GM12872 (cell line): ENCODE results near the gene PARD3.

Experiments
- TF ChIP-seq, protein P1 (sequence below): IDR thresholded peaks from 3 replicates; pipeline ENCODE4 v1.5.1; 2011; ENCODE audit warnings: low read depth, mild to moderate bottlenecking, low read length, moderate library complexity; ENCODE audit not compliant: insufficient read depth

PARD3 gene

DNA sequence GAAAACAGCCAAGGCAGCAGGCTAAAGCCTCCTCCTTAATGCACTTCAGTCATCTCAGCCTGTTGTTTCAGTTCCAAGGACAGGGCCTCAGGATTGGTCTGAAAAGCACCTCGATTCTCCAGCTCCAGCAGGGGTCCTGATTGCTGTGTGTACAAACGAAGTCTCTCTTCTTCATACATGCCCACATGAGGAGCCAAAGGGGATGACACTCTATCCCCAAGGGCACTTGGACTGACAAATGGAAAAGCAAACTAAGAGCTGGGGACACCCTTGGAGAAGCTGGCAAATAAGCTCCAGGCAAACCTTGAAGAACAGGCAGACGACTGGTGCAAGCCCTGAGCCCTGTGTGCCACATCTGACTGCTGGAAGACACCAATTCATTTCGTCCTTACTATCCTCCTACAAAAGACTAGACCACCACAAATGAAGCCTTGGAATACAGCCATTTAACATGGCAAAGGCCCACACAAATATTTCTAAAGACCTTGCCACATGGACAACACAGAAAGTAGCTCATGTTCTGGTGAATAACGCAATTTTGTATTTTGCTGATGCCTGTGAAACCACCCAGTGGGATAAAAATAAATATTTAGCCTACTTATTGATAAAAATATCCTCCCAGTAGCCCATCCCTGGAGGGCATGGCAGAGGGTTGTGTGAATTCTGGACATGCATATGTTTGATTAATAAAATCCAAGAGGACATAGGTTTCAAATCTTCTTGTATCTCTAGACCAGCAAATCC lies 61.9 kb downstream of the PARD3 start:
- TF ChIP-seq, protein P1, sequence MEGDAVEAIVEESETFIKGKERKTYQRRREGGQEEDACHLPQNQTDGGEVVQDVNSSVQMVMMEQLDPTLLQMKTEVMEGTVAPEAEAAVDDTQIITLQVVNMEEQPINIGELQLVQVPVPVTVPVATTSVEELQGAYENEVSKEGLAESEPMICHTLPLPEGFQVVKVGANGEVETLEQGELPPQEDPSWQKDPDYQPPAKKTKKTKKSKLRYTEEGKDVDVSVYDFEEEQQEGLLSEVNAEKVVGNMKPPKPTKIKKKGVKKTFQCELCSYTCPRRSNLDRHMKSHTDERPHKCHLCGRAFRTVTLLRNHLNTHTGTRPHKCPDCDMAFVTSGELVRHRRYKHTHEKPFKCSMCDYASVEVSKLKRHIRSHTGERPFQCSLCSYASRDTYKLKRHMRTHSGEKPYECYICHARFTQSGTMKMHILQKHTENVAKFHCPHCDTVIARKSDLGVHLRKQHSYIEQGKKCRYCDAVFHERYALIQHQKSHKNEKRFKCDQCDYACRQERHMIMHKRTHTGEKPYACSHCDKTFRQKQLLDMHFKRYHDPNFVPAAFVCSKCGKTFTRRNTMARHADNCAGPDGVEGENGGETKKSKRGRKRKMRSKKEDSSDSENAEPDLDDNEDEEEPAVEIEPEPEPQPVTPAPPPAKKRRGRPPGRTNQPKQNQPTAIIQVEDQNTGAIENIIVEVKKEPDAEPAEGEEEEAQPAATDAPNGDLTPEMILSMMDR = no peak

DNA sequence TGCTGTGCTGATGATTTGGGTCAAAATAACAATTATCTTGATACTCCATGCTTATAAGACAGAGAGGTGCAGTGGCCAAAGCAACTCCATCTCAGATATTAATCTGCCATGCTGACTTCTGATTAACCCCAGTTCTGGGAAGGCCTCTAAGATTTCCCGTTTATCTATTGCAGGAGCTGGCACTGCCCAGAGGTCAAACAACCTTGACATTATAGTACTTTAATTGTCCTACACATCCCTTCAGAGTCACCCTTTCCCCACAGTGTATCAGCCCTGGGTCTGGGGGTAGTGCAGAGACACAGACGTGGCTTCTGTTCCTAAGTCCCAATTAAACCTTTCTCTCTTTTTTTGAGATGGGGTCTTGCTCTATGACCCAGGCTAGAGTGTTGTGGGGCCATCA lies 63.8 kb downstream of the PARD3 start:
- TF ChIP-seq, protein P1 = no peak

DNA sequence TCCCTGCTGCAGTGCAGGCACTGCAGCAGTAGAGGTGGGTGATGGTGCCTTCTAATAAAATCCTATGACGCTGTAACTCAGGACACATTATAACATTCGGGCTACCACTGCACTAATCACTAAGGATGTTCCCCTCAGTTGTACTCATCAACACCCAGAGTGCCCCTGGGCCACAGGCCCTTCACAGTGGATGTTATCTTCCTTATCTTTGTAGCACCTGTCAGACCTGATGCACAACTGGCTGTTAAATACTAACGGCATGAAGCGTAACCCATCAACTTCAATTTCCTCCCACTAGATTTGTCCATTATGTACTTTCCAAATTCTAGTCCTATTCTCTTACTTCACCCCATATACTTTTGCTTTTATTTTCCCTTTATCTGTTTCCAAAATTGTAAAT lies 66.3 kb downstream of the PARD3 start:
- TF ChIP-seq, protein P1 = no peak

DNA sequence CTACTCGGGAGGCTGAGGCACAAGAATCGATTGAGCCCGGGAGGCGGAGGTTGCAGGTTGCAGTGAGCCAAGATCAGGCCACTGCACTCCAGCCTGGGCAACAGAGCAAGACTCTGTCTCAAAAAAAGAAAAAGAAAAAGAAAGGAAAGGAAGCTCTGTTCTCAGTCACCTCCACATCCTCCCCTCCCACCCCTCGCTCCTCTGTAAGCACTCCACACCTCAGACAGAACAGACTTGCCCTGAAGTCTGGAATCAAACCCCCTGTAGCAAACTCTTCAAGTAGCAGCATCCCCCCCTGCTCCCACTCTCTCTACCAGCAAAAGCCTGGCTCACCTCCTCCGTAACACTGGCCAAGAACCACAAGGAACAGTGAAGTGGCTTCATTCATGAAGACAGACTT lies 66.7 kb downstream of the PARD3 start:
- TF ChIP-seq, protein P1 = no peak

DNA sequence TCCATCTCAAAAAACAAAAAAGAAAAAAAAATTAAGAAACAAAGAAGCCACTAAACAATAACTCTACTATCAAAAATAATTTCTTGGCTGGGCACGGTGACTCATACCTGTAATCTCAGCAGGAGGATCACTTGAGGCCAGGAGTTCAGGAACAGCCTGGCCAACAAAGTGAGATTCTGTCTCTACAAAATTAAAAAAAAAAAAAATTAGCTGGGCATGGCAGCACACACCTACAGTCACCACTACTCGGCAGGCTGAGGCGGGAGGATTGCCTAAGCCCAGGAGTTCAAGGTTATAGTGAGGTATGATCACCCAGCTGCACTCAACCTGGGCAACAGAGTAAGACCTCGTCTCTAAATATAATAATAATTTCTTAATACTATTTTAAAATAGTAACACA lies 69.0 kb downstream of the PARD3 start:
- TF ChIP-seq, protein P1 = no peak

DNA sequence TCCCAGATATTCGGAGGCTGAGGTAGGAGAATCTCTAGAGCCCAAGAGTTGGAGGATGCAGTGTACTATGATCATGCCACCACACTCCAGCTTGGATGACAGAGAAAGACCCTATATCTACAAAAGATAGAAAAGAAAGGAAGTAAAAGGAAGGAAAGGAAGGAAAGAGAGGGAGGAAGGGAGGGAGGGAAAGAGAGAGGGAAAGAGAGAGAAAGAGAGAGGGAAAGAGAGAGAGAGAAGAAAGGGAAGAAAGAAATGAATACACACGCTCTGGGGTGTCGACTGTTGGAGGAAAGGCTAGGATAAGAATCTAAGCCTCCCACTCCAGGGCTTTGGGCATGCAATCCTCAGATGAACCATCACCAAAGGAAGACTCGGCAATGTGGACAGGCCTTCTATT lies 69.9 kb downstream of the PARD3 start:
- TF ChIP-seq, protein P1 = no peak

DNA sequence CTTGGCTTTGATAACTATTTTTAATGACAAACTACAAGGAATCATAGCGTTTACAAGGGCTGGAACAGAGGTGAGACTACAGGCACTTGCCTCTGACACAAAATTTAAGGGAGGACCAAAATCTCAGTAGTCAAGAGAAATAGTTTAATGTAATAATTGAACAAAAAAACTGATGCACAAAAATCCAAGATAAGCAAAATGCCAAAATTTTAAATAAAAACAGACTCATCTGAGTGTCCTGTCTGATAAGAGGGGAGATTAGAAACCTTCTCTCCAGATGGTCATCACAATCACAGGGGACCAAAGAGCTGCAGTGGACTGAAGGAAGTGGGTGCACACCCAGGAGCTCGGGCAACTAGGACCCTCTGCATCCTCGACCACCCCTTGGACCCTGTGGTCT lies 70.5 kb downstream of the PARD3 start:
- TF ChIP-seq, protein P1 = no peak
